OCI-LY3 (cell line): Measurements from ENCODE around the gene SAP130.
"Not testable (repeated sequence)": the region's sequence is repeated elsewhere in the genome, so short reads cannot be mapped to it uniquely, and the experiment has no call there.

Experiments used
- H2AFZ ChIP-seq: fragments of 200-600, 300-600 bp; shearing (Covaris generic); 2 replicates; pipeline ENCODE4 v1.6.0; 2014; ENCODE audit warnings: antibody characterized with exemption, low read depth, low read length
- H3K27ac ChIP-seq: fragments of 200-600, 300-600 bp; sonication (generic); 2 replicates; pipeline ENCODE4 v1.5.1; 2014; ENCODE audit warnings: mild to moderate bottlenecking, low read length, moderate library complexity, mixed read lengths
- H3K27me3 ChIP-seq: fragments of 200-600, 300-600 bp; sonication (generic); 2 replicates; pipeline ENCODE4 v1.6.1; 2014; ENCODE audit warnings: low read depth, low read length, mixed read lengths
- H3K36me3 ChIP-seq: fragments of 200-600, 300-600 bp; sonication (generic); replicated peaks from 2 replicates; pipeline ENCODE3; 2014; ENCODE audit warnings: low read depth, low read length, mixed read lengths
- H3K4me1 ChIP-seq: fragments of 300-600, 200-600 bp; sonication (generic); 2 replicates; pipeline ENCODE4 v1.6.1; 2014; ENCODE audit warnings: low read length, mixed read lengths
- H3K4me2 ChIP-seq: fragments of 200-600, 300-600 bp; sonication (generic); 2 replicates; pipeline ENCODE4 v1.6.1; 2014; ENCODE audit warnings: low read length, mixed read lengths
- H3K4me3 ChIP-seq: fragments of 300-600, 200-600 bp; sonication (generic); 2 replicates; pipeline ENCODE4 v1.5.1; 2014; ENCODE audit warnings: antibody characterized with exemption, mild to moderate bottlenecking, low read length, moderate library complexity
- H3K79me2 ChIP-seq: fragments of 300-600, 200-600 bp; shearing (Covaris generic); 2 replicates; pipeline ENCODE4 v1.6.1; 2014; ENCODE audit warnings: mild to moderate bottlenecking, low read length, mixed read lengths
- H3K9ac ChIP-seq: fragments of 300-600, 200-600 bp; shearing (Covaris generic); 2 replicates; pipeline ENCODE4 v1.6.0; 2014; ENCODE audit warnings: mild to moderate bottlenecking, low read length, moderate library complexity
- H3K9me3 ChIP-seq: fragments of 200-600, 300-600 bp; shearing (Covaris generic); 2 replicates; pipeline ENCODE4 v1.6.1; 2014; ENCODE audit warnings: low read length, mixed read lengths; ENCODE audit not compliant: insufficient read depth
- H4K20me1 ChIP-seq: fragments of 200-600, 300-600 bp; sonication (generic); 2 replicates; pipeline ENCODE4 v1.6.1; 2016; ENCODE audit warnings: low read length, mixed read lengths; ENCODE audit not compliant: insufficient read depth
- CTCF ChIP-seq: fragments of 200-600, 300-600 bp; sonication (generic); IDR thresholded peaks from 2 replicates; pipeline ENCODE4 v1.5.1; 2014; ENCODE audit warnings: antibody characterized with exemption, low read length, low read depth
- EZH2phosphoT487 ChIP-seq: fragments of 200-600 bp; shearing (Covaris generic); IDR thresholded peaks from 2 replicates; pipeline ENCODE4 v1.6.1; 2018; ENCODE audit warnings: antibody characterized with exemption, mixed run types, low read depth

Gene SAP130

GRCh38 chr2:127911737-127912136 lies 116.1 kb downstream of the SAP130 start:
- Histone ChIP-seq H2AFZ (no peak overlapping the region), H3K79me2 (no peaks in the 10 kb centered on the region), H3K36me3 (no peaks in the 10 kb centered on the region), H3K9me3 (no peaks in the 10 kb centered on the region), H3K27ac (no peak overlapping the region), H3K4me2 (no peak overlapping the region), H3K9ac (no peak overlapping the region), H3K4me1 (no peaks in the 10 kb centered on the region), H4K20me1 (no peaks in the 10 kb centered on the region), H3K27me3 (0 out of 2 replicates have a peak, but pooled peaks cover 2% of the 10 kb centered on the region), H3K4me3 (no peak overlapping the region)
- no peak for TF ChIP-seq EZH2phosphoT487
- no peak for TF ChIP-seq CTCF

GRCh38 chr2:127910415-127910814 lies 117.4 kb downstream of the SAP130 start:
- H3K27ac ChIP-seq, result no peak overlapping the region
- TF ChIP-seq CTCF, result no peak
- TF ChIP-seq EZH2phosphoT487, result no peak
- no peak overlapping the region for H3K4me3 ChIP-seq
- H3K9ac ChIP-seq, result no peak overlapping the region
- no peaks in the 10 kb centered on the region for H3K9me3 ChIP-seq
- H3K4me2 ChIP-seq, result no peak overlapping the region
- H3K36me3 ChIP-seq, result no peaks in the 10 kb centered on the region
- H4K20me1 ChIP-seq, result no peaks in the 10 kb centered on the region
- H2AFZ ChIP-seq, result no peak overlapping the region
- H3K4me1 ChIP-seq, result peaks cover 3% of the 10 kb centered on the region
- no peaks in the 10 kb centered on the region for H3K79me2 ChIP-seq
- H3K27me3 ChIP-seq, result 0 out of 2 replicates have a peak, but pooled peaks cover 2% of the 10 kb centered on the region

- H3K9ac ChIP-seq, result no peak overlapping the region
- H3K4me1 ChIP-seq, result peaks cover 15% of the 10 kb centered on the region
- no peak overlapping the region for H3K4me3 ChIP-seq
- 0 out of 2 replicates have a peak, but pooled peaks cover 2% of the 10 kb centered on the region for H3K27me3 ChIP-seq
- no peaks in the 10 kb centered on the region for H4K20me1 ChIP-seq
- no peaks in the 10 kb centered on the region for H3K9me3 ChIP-seq
- no peak overlapping the region for H3K27ac ChIP-seq
- no peak for TF ChIP-seq CTCF
- no peak for TF ChIP-seq EZH2phosphoT487
- no peaks in the 10 kb centered on the region for H3K79me2 ChIP-seq
- no peaks in the 10 kb centered on the region for H3K36me3 ChIP-seq
- no peak overlapping the region for H2AFZ ChIP-seq
- peak overlapping the region; percentile 22; the same call in 1 of the 2 replicates for H3K4me2 ChIP-seq
These were observed 118.8 kb downstream of the SAP130 start for GRCh38 chr2:127909019-127909418.

GRCh38 chr2:127907733-127908400 lies 120.0 kb downstream of the SAP130 start:
- not testable (repeated sequence) for H3K36me3 ChIP-seq, H3K79me2 ChIP-seq, H4K20me1 ChIP-seq, H3K27ac ChIP-seq, H3K9me3 ChIP-seq, H3K4me3 ChIP-seq, H2AFZ ChIP-seq, H3K9ac ChIP-seq, H3K4me2 ChIP-seq, H3K27me3 ChIP-seq
- H3K4me1 ChIP-seq, result peaks cover 15% of the 10 kb centered on the region
